Left ventricle myocardium superior (tissue), 1 donor: Measurements from ENCODE around the gene NFIL3. TPM values are rescaled to one million over a fixed set of nuclear protein-coding genes. Genes with fewer than 3 reads are reported as not detected.

ENCODE experiments used
- ATAC-seq: fragments of 200-7000 bp; cut with Tn5 transposase; one replicate; pipeline ENCODE4 v1.9.1; 2020; ENCODE audit warnings: mild to moderate bottlenecking, moderate library complexity
- DNase-seq: peaks from one replicate; pipeline ENCODE4 v3.0.0-alpha.2; 2020
- intact Hi-C: fragments of 100-400 bp; cut with micrococcal nuclease; formaldehyde crosslinking; loops from one replicate; pipeline ENCODE4 v1.11.0; 2022
- total RNA-seq: library from RNA; stranded (reverse); fragmentation: NEBNext Ultra II Directional; extraction: Animal tissue kit (Norgen Biotek cat#: 25700); gene quantifications from one replicate; pipeline ENCODE4 v1.2.1, GENCODE V29; 2021
- donor health status: DM: no; HTN: yes; CAD: no; lungs with severe emphysema.

The NFIL3 gene
- total RNA-seq, 1 donor from 2014 or later, result 19.6 TPM

DNA sequence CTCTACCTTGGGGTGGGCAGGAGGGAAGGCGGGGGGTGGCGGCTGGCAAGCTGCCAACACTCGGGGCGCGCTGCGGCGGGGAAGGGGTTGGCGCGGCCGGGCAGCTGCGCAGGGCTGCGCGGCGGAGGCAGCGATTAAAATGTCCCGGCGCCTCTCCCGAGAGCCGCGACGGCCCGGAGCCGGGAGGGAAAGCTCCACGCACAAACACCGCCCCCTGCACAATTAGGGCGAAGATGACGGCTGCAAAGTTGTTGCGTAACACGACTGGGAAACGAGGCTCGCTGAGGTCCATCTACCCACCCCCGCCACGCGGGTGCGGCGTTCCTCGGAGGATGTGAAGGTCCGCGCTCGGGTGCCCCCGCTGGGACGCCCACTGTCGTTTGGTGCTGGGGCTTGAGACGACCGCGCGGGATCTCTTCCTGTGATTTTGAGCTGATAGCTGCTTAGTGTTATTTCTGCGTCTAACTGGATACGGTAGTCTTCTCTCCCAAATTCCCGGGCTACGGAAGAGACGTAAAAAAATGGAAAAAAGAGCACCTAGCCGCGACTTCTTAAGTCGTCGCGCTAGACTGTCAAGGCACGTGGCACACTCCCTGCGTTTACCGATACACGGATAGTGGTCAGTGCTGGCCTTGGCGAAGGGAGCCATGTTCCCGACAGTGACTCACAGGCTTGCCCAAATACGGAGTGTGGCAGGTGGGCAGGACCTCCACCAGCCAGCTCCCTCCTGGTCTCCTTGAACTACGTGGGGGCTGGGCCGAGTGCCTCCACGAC lies 958 bp upstream of the NFIL3 start:
- intact Hi-C loops, result loop anchor here (5.0 kb wide), 1 partner anchor 62 kb away; the partner anchor contains the start of gene AUH
- DNase-seq (peak; percentile 90), ATAC-seq (peak; percentile 78)

DNA sequence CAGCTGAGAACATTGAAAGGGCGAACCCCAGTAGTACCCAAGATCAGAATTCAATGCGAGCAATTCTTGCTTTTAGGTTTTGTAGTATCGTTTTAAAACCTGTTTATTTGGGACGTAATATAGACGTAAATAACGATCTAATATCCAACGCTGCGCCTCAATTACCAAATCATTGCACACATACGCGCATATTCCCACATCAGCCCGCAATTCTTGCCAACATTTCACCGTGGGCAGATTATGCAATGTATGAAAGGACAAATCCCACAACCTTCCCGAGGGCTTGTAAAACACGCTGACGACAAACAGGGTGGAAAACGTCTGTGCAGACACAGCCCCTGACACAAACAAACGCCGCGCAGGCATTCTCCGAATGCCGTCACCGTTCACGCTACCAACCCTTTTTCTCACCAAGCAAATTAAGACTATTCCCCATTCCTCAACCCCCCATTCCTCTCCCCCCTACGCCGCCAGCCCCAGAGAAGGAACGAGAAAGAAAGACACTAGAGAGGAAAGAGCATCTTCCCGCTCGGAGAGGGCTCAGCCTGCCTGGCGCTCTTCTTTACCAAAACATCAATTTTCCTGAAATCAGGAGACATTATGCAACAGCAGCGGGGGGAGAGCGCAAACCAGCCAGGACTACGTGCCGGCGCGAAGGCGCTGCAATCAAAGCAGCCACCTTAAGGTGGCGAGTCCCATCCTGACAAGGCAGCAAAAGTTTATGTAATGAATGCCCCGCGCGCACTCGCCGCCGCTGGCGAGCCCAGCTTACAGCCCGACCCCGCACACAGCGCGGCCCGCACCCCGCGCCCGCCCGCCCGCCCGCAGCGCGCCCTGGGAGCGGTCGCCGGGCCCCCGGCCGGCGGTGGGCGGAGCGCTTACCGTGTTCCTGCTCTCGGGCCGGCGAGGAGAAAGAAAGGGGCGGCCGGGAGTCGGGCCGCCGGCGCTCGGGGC lies 597 bp downstream of the NFIL3 start:
- intact Hi-C loops, result loop anchor here (5.0 kb wide), 1 partner anchor 61 kb away; the partner anchor contains the start of gene AUH
- peak; percentile 76 for DNase-seq

DNA sequence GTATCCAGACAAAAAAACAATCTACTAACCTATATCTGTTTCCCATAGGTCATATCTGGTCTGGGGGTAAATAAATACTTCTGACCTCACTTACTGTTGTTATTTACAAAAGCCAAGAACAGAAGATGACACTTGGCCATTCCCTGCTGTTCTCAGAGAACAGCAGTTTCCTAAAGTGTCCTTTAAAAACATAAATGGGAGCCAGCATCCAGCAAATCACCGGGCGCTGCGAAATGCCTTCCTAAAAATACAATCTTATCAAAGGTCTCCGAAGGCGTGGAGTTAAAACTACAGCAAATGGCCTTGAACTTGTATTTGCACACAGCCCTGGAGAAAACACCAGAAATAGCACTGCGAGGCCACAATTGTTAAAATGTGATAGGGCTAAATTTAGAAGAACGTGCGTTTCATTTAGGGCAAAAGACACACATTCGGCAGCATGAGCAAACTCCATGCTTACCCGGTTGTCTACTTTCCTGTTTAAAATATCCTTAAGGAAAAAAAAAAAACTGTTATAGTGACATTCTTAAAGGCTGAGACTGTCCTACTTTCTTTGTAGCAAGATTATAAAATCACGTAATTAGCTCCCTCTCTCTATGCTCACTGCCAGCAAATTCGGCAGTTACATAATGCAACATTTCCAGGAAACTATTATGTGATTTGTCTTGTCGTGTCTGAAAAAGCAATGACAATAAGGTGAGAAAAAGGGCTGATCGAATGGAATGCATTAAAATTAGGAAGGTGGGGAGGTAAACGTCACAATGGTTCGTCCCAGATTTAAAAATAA lies 1.5 kb downstream of the NFIL3 start:
- DNase-seq (peak; percentile 48), ATAC-seq (peak; percentile 27)
- intact Hi-C loops, result loop anchor here (5.0 kb wide), 1 partner anchor 60 kb away; the partner anchor contains the start of gene AUH

More for the DNA sequence above, 597 bp downstream of the NFIL3 start:
- peak; percentile 20 for ATAC-seq

DNA sequence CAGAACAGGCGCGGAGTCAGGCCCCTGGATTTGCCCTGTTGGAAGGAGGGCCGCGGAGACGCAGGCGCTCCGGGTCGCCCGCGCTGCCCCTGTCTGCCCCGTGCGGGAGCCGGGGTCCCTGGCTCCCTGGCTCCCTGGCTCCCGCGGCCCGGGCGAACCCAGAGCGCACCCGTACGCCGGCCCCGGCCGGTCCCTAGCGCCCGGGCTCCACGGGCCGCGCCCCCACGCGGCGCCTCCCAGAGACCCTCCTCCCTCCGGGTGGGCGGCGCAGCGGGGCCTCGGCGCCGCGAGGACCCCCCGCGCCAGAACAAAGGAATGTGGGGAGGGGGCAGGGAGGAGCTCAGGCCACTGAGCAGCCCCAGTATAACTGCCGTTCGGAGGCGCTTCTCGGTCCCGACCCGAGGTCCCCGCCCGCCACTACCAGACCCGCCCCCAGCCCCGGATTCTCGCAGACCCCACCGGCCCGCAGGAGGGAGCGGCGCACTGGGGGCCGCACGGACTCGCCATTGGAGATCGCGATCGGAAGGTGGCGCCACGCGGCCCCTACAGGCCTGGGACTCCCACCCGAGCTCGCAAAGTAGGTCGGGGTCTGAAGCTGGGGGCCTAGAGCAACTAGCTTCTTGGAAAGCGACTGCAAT lies 2.4 kb downstream of the NFIL3 start:
- ATAC-seq (peak; percentile 10), DNase-seq (peak; percentile 65)
- intact Hi-C loops, result loop anchor here (5.0 kb wide), 1 partner anchor 59 kb away; the partner anchor contains the start of gene AUH

DNA sequence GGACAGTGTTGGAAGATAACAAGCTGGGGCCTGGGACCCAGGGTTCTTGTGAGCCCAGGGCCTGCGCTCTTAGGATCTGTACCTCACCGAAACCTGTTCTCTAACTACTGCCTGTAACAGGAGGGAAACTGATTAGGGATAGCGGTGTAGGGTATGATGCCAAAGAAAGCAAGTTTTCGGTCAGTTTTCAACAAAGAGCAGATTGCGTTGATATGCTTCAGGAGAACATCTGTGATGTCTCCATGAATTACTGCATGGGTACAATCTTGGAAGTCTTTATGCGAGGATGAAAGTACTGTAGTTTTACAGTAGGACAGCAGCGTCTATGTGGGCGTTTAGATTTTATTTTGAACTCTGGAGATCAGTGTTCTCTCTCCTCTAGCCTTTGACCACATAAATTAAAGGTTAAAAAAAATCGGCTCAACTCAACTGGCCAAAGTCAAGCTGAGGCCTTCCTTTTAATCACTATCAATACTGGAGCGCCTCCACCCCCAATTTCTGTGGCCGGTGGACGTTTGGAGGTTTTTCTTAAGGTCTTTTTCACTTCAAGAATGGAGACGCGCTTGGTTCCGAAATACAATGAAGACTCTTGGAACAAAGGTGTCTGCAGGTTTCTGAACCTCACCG lies 3.0 kb downstream of the NFIL3 start:
- ATAC-seq, result no peak
- intact Hi-C loops, result loop anchor here (5.0 kb wide), 1 partner anchor 58 kb away; the partner anchor contains the start of gene AUH

DNA sequence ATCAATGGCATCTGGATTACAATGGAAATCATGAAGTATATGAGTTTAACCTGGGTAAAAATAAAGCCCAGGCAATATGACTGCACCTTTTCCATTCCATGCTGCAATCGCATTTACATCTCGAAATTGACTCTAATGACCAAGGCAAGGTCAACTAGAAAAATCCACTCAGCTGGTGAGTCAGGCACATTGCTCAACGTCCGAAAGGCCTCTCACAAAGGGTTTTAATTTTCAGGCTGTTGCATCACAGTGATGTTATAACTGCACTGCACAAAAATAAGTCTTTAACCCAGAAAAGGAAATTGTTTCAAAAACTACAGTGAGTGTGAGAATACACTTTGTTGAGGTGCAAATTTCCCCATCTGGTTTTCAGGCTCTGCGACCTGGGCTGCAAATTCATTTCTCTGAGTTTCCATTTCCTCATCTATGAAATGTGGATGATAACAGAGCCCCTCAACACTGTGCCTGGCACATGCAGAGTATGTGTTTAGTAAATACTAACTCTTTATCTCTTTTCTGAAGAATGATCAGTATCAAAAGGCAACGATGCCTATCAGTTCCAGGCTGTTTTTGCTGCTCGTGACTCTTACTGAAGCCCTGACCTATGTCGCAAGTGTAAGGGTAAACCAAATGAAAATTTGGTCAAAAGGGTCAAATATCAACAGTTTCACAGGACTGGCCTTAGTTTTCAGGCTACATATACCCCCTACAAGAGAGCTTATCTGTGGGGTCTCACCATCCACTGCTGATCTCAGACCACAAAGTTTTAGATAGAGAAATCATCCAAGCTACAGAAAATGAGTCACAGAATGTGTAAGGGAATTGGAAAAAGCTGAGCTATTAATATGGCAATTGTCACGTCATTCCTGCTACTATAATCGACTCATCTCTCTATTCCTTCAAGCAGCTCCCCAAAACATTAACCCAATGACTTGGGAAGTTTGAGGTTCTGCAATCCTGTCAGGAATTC lies 4.1 kb downstream of the NFIL3 start:
- intact Hi-C loops, result loop anchor here (5.0 kb wide), 1 partner anchor 57 kb away; the partner anchor contains the start of gene AUH
- ATAC-seq (no peak), DNase-seq (no peak)

More for the DNA sequence above, 3.0 kb downstream of the NFIL3 start:
- DNase-seq, result no peak

DNA sequence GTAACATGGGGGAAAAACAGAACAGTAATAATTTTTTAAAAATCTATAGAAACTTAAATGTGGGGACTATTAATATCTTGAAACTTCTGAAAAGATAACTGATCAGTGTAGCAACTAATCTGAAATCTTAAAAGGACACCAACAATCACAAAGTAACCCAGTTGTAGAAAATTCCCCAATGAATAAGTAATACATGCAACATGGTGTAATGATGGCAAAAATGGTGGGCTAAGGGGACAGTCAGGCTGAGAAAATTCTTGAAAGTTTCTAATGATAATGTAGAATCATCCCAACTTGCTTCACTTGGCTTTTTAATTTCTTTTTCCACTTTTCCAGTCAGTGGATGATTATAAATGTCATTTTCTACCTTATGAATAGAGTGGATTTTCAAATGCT lies 5.4 kb downstream of the NFIL3 start:
- ATAC-seq (no peak), DNase-seq (no peak)
- intact Hi-C loops, result no loop called here

DNA sequence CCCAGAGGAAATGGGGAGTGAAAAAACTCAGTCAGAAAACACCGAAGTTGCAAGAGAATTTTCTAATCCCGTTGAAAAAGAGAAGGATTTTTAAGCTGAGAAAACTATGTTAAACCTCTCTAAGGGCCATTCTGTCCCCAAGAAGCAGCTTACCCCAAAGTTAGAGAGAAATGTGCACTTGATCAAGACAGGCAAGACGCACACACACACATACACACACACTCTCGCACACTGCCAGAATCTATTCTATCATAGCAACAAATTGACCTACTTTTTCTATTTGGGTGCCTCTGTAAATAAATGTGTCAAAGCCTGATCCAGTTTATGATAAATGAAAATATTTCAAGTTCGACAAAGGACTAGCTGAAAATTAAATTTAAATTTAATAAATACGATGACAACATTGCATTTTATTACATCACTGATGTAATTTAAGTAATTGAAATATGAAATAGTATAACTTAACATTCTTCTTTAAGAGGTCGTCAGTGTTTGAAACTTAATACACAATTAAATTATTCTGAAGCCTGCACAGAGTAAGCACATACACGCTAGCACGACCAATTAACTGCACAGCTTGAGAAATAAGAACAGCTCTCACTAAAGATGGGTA lies 5.9 kb downstream of the NFIL3 start:
- intact Hi-C loops, result no loop called here

DNA sequence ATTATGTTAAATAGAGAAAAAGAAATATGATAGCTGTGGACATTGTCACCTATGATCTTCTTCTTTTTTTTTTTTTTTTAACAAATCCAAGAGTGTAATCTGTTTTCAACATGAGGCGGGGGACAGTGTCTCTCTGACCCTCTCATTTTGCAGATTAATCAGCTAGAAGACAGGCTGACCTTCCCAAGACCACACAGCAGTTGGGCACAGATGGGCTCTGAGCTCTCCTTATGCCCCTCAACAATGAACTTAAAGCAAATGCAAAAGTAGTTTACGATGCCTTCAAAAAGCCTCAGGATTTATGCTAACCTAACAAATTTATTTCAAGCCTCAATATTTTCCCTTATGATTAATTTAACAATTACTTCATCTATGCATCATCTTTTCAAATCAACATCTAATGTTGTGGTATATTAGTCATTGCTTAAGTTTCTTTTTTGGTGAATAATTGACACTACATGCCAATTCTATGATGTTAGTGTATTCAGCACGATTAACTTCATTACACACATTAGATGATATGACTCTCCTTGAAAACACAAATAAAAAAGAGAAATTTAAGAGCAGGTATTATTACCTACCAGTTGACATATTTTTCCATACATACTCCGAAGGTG lies 7.4 kb downstream of the NFIL3 start:
- ATAC-seq, result no peak
- intact Hi-C loops, result no loop called here

More for the DNA sequence above, 5.9 kb downstream of the NFIL3 start:
- no peak for ATAC-seq
- no peak for DNase-seq

DNA sequence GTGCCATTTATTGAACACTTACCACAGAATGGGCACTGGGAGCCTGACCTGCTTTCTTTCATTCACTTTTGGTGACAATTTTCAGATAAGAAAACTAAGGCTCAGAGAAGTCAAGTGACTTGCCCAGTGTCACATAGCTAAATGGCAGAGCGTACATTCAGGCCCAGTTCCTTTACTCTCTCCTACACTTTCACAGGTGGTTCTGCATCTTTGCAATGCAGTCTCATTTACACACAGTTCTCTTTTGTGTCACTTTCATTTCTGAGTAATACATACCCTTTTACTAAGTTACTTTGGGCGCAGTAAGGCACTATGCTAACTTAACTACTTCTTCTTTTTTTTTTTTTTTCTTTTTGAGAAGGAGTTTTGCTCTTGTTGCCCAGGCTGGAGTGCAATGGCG lies 8.3 kb downstream of the NFIL3 start:
- ATAC-seq (no peak), DNase-seq (no peak)
- intact Hi-C loops, result no loop called here

More for the DNA sequence above, 7.4 kb downstream of the NFIL3 start:
- no peak for DNase-seq

DNA sequence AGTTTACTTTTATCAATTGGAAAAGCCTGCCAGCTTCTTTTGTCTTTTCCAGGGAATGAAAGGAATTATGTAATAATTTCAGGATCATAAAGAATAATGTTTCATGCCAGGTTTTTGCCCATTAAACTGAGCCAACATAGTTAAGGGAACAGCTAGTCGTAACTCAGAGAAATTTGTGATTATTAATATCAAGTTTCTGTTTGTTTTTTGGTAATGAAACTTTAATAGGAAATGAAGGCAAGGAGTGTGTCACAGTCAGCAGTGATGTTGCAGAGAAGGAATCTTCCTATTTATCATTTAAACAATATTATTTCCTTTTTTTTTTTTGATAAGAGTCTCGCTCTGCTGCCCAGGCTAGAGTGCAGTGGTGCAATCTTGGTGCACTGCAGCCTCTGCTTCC lies 10.7 kb downstream of the NFIL3 start:
- intact Hi-C loops, result no loop called here

DNA sequence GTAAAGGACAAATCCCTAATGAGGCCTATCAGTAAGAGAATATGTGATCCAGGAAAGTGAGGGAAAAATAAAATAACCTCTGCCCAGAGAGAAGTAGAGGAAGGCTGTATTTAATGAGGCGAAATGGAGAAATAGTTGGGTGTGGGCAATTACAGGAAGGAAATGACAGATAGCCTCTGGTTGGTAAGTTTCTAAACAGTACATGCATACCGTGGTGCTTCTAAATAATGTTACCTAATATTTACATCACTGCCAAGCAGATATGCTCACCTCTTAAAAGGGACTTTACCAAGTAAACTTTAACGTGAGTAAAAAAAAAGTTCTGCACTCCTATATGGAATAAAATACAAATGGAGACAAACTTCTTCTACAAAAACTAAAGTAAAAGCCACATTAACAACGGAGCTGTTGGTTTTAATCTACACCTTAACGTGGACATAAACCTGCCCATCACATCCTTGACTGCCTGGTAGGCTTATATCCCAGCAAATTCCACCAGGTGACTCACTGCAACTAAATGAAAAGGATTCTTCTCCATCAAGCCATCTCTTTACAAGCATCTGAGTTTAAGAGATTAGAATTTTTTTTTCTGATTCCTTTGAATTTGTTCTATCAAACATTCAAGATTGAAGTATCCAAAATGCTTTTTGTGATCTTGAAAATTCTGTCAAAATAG lies 12.4 kb downstream of the NFIL3 start:
- ATAC-seq, result no peak
- intact Hi-C loops, result no loop called here
- DNase-seq, result no peak

More for the DNA sequence above, 10.7 kb downstream of the NFIL3 start:
- no peak for DNase-seq
- ATAC-seq, result no peak

DNA sequence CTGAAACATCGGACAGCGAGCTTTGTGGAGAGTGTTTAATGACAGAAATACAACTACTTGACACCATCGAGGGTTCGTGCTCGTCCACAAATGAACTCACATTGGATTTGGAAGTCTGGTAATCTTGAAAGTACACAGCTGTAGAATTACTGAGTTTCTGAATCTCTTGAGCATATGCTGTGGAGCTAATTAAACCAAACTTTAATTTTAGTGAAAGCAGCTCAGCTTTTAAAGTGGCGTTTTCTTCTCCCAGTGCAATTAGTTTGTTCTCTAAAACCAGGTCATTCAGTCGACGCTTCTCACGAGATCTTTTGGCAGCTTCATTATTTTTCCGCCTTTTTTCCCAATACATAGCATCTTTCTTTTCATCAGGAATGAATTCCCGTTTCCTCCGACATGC lies 13.5 kb downstream of the NFIL3 start:
- ATAC-seq (no peak), DNase-seq (no peak)
- intact Hi-C loops, result no loop called here

DNA sequence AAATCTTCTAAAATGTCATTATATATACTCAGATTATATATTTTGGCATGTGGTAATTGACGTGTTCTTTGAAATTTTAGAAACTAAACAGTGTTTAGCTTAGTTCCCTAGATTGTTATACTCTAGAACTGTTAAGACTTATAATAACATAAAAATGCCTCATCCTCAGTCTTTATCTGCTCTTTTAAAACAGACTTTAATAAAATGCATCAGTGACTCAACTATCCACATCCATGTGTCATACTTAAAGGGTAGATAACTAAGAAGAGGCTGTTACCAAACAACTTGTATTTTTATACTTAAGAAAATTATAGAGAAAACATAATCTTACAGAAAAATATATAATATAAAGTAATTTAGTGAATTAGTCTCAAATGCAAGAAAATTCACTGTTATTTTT lies 15.2 kb downstream of the NFIL3 start:
- no peak for ATAC-seq
- intact Hi-C loops, result no loop called here
- DNase-seq, result no peak

DNA sequence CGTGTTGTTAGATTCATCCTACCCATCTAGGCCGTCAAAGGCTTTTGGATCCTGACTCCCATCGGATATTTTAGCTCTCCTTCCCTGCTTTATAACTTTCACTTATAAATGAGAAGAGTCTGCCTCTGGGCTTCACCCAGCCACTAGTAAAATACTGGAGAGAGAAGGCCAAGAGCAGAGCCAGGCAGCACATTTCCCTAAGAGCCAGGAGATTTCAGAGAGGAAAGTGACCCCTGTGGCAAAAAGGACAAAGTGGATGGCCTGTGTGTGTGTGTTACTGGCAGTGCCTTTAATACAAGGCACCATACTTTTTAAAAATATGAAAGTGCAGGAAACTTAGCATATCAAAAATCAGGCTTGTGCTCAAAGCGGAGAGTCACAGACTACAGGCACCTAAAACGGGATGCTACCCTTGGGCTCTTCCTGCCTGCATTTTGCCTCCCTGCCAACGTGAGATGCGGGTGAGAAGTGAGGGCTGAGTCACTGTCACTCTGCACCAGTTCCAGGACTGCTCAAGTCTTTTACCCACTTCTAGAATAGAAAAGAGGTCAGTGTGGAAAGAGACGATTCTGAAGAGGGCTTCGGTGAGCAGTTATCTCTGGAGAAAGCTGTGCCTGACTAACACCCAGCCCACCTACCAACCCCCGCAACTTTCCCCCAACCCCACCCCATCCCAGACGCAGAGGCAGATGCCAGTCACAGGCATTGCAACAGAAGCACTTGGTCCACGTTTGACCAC lies 15.9 kb downstream of the NFIL3 start:
- intact Hi-C loops, result no loop called here
- DNase-seq (no peak), ATAC-seq (peak; percentile 83)
